ENCODE measurements around the gene FN3K. TPM values are rescaled to one million over a fixed set of nuclear protein-coding genes. Genes with fewer than 3 reads are reported as not detected.

The FN3K gene
- total RNA-seq, 1 experiment from 2014 or later = 28.3 TPM

DNA sequence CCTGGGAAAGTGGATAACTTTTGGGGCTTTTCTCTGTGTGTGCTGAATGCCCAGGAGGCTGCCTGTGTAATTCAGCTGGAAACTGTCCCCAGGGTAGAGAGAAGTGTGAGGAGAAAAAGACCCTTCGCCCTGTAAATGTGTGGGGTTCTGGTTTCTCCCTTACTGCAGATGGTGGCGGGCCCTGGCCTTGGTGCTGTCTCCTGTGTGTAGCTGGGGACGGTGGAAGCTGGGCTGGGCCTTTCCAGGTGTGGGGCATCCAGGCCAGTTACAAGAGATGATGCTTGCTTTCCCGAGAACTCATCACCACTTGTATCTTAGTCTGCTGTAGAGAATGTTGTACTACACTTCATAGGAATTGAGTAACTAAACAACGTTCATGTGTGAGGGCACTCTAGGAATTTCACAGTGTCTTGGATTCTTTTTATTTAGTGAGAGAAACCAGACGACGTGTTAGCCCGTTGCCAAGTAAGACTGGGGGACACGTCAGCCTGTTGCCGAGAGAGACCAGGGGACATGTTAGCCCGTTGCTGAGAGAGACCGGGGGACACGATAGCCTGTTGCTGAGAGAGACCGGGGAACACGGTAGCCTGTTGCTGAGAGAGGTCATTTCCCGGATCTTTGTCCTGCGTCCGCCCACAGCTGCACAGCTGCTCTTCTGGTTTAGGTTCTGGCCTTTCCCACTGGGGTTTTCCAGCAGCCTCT, 59.5 kb downstream of the FN3K start:
- Mint-ChIP-seq H3K27me3 (ENCODE audit: low read depth) (no peaks in the 10 kb centered on the region), H3K4me3 (no peak overlapping the region), H3K9me3 (peaks cover 2 to 4% of the 10 kb centered on the region in 2 experiments; a peak in 4 of 5 replicates), H3K4me1 (peaks cover 0 to 4% of the 10 kb centered on the region in 2 experiments; a peak in 1 of 4 replicates), H3K27ac (peak overlapping the region in 1 of 3 experiments; percentile 42; a peak in 4 of 7 replicates), H3K36me3 (ENCODE audit: insufficient read depth in 1 of 3, low read depth in 3 of 3) (peaks cover 29 to 55% (median 47%) of the 10 kb centered on the region in 3 experiments)
- no CpG with 5 or more reads among the region's 18 CpGs for WGBS (ENCODE audit: extremely low coverage, insufficient read length, low lambda C conversion rate)
- Histone ChIP-seq H3K4ac (ENCODE audit: low read depth, low read length) (no peak overlapping the region), H3K23ac (ENCODE audit: insufficient read length, low read depth, low read length) (no peak overlapping the region), H2BK120ac (ENCODE audit: low read depth, low read length, poor library complexity, severe bottlenecking) (no peak overlapping the region), H2BK15ac (ENCODE audit: low read depth, low read length) (no peak overlapping the region), H4K5ac (ENCODE audit: insufficient read length, low read depth, low read length) (no peak overlapping the region), H3K56ac (ENCODE audit: insufficient read length, low read depth, low read length) (no peak overlapping the region), H3K27me3 (ENCODE audit: insufficient read depth, low read length) (no peaks in the 10 kb centered on the region), H2AFZ (ENCODE audit: low read length) (no peak overlapping the region), H3K4me2 (ENCODE audit: insufficient read depth, insufficient read length, low read length) (no peak overlapping the region), H2BK12ac (ENCODE audit: insufficient read length, low read depth, low read length) (no peak overlapping the region), H3K9ac (ENCODE audit: extremely low read depth, insufficient read length, low read length) (no peak overlapping the region), H4K8ac (replicated peaks; ENCODE audit: insufficient read length, low read depth, low read length) (no peak overlapping the region), H3K18ac (ENCODE audit: insufficient read length, low read depth, low read length) (no peak overlapping the region), H3K4me1 (ENCODE audit: insufficient read depth, low read length) (no peaks in the 10 kb centered on the region), H2BK5ac (ENCODE audit: insufficient read length, low read length) (no peak overlapping the region), H2AK5ac (ENCODE audit: insufficient read length, low read length) (no peak overlapping the region), H2BK20ac (ENCODE audit: low read depth, low read length, poor library complexity, severe bottlenecking) (no peak overlapping the region), H3K27ac (ENCODE audit: insufficient read length, low read depth, low read length) (no peak overlapping the region), H3K23me2 (ENCODE audit: insufficient read length, low read depth, low read length, poor library complexity, severe bottlenecking) (no peaks in the 10 kb centered on the region), H3K14ac (ENCODE audit: insufficient read depth, low read length) (no peak overlapping the region; the same call in 1 of the 2 replicates), H3K9me3 (ENCODE audit: control insufficient read depth, low read depth, low read length) (no peaks in the 10 kb centered on the region), H3K79me1 (ENCODE audit: insufficient read depth, low read depth, low read length, poor library complexity, severe bottlenecking) (peaks cover 3% of the 10 kb centered on the region), H4K20me1 (ENCODE audit: control insufficient read depth, insufficient read depth, insufficient read length) (no peaks in the 10 kb centered on the region), H3K79me2 (ENCODE audit: insufficient read depth, low read length) (peaks cover 2% of the 10 kb centered on the region; the same call in 1 of the 2 replicates), H3T11ph (ENCODE audit: low read length) (no peak overlapping the region), H4K91ac (ENCODE audit: insufficient read length, low read depth, low read length) (no peak overlapping the region)
- TF ChIP-seq, protein P1, sequence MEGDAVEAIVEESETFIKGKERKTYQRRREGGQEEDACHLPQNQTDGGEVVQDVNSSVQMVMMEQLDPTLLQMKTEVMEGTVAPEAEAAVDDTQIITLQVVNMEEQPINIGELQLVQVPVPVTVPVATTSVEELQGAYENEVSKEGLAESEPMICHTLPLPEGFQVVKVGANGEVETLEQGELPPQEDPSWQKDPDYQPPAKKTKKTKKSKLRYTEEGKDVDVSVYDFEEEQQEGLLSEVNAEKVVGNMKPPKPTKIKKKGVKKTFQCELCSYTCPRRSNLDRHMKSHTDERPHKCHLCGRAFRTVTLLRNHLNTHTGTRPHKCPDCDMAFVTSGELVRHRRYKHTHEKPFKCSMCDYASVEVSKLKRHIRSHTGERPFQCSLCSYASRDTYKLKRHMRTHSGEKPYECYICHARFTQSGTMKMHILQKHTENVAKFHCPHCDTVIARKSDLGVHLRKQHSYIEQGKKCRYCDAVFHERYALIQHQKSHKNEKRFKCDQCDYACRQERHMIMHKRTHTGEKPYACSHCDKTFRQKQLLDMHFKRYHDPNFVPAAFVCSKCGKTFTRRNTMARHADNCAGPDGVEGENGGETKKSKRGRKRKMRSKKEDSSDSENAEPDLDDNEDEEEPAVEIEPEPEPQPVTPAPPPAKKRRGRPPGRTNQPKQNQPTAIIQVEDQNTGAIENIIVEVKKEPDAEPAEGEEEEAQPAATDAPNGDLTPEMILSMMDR (conservative IDR thresholded peaks at IDR 0.05) = no peak
- no peak for DNase-seq

Data from H9 (cell line).